HG02852 (cell line): ENCODE data around the gene RYR3.

Experiments
- ATAC-seq: cut with Tn5 transposase; IDR thresholded peaks from one replicate; pipeline ENCODE4 v1.9.1; 2021; ENCODE audit warnings: mild to moderate bottlenecking, moderate library complexity; ENCODE audit not compliant: unreplicated experiment

Gene RYR3

DNA sequence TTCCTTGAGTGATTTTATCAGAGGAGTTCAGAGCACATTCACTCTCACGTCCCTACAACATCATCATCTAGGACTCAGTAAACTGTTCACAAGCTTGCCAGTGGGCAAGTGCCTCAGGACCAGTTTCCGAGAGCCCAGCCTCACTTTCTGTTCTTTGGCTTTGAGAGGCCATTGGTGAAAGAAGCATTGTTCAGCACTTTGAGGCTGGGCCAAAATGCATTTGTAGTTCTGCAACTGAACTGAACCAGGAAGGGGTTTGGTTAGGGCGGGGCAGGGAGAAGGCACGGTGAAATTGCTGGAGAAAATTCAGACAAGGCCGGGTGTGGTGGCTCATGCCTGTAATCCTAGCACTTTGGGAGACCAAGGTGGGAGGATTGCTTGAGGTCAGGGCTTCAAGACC lies 435.4 kb downstream of the RYR3 start:
- no peak for ATAC-seq

GRCh38 chr15:33753012-33753411 lies 442.2 kb downstream of the RYR3 start:
- ATAC-seq = no peak

DNA sequence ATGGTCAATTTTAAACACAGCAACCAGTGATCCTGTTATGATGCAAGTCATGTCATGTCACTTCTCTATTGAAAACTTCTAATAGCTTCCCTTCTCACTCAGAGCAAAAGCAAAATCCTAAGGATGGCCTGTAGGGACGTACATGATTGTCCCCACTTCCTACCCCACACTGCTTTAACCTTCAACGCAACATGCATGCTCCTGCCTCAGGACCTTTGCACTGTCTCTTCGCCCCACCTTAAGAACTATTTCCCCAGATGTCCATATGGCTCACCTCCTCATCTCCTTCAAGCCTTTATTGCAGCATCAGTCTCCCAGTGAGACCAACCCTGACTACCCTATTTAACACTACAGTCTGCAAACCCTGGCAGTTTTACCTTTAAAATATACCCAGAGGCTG lies 443.5 kb downstream of the RYR3 start:
- no peak for ATAC-seq

DNA sequence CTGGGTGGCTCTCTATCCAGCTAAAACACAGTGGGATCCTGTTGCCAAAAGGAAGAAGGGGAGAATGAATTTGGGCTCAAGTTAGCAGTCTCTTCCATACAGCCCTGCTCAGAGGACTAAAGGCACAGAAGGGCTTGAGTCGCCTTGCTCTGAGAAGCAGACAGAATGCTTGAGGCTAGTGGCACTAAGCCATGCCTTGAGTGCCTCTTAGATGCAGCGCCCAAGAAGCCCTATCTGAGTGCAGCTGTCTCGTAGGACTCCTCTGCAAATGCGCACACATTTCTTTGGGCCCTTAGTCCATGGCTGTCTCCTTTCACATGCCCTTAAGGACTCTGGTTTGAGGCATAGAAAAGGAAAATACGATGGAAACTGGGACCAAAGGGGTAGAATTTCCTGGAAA lies 446.2 kb downstream of the RYR3 start:
- no peak for ATAC-seq

DNA sequence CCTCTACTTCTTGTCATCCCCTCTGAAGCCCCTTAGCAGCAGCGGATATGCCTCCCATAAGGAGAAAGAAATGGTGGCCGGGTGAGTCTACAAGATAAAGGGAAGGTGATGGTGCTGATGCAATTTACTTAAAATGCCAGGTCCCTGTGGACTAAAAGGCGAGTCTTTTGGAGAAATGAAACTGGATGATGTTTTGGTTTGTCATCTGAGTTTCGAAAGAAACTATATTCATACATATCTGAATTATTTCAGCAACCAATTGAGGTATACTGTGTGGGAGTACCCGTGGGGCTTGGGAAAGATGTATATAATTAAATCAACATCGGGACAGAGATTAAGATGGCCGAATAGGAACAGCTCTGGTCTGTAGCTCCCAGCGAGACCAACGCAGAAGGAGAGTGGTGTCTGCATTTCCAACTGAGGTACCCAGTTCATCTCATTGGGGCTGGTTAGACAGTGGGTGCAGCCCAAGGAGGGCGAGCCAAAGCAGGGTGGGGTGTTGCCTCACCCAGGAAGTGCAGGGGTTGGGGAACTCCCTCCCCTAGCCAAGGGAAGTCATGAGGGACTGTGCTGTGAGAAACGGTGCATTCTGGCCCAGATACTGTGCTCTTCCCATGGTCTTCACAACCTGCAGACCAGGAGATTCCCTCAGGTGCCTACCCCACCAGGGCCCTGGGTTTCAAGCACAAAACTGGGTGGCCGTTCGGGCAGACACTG lies 446.9 kb downstream of the RYR3 start:
- ATAC-seq = no peak

- ATAC-seq = no peak
Observed at GRCh38 chr15:33766389-33766788, 455.6 kb downstream of the RYR3 start.

- no peak for ATAC-seq
Observed at GRCh38 chr15:33768670-33769190, 458.0 kb downstream of the RYR3 start.

- no peak for ATAC-seq
Observed at GRCh38 chr15:33773969-33774368, 463.2 kb downstream of the RYR3 start.

DNA sequence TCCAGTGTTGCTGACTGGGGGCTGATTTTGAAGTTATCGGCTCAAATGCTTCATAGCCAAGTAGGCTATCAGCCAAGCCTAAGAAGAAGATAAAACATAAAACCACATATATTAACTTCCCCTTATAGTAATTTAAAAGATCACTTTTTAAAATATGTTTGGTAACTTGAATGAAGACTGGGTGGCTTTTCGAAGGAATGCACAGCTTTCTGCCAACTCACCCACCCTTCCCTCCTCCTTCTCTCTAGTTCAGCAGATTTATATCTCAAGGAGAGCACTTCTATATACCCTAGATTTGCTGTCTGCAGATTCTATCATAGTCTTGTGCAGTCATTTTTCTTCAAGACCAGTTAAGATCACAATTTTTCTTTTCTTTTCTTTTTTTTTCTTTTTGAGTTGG lies 468.1 kb downstream of the RYR3 start:
- ATAC-seq = no peak

DNA sequence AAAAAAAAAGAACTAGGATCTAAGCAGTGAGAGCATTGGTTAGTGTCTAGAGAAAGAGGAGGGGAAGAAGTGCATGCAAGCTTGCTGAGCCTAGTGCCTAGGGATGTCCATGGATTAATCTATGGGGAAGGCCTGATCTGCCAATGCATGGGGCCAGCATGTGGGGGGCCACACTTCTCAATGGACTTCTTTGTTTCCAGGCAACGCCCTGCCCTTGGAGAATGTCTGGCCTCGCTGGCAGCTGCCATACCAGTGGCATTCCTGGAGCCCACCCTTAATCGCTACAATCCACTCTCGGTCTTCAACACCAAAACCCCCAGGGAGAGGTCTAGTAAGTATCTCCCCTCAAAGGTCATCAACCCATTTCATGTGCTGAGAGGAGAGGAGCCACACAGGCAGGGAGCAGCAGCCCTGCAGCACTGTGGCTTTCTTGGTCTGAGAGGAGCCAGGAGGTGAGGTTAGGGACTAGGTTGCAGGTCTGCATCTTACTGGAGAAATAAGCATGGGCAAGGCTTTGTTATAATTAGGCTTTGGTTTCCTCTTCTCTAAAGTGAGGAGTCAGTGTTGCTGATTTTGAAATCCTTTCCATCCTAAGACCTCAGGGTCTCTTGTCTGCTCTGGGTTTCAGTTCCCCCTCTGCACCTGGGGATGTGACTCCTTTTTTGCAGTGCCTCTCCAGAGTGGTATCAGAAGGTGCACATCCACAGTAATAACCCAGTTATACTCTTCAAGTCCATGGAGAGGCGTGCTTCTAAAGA lies 469.4 kb downstream of the RYR3 start:
- ATAC-seq = no peak

- no peak for ATAC-seq
Observed at GRCh38 chr15:33782966-33783365, 472.2 kb downstream of the RYR3 start.

GRCh38 chr15:33785366-33785765 lies 474.6 kb downstream of the RYR3 start:
- ATAC-seq = no peak

DNA sequence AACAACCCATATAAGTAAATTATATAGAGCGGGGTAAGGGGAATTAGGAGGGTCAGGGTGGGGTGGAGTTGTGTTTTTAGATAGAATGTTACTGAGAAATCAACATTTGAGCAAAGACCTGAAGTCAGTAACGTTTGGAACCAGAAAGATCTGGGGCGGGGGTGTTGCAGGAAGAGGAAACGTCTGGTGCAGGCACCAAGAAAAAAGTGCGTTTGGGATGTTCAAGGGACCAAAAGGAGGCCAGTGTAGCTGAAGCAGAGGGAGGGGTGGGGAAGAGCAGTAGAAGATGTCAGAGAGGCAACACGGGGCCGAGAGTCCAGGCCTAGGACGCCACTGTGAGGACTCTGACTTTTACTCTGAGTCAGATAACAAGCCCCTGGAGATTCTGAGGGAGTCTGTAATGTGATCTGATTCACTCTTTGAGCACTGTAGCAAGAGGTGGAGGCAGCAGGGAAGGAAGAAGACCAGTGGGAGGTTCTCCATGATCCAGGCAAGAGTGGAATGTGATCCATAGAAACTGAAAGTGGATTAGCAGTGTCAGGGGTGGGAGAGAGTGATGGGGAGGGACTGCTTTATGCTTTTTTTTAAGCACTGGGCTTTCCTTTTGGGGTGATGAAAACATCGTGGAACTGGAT lies 478.3 kb downstream of the RYR3 start:
- ATAC-seq = no peak

DNA sequence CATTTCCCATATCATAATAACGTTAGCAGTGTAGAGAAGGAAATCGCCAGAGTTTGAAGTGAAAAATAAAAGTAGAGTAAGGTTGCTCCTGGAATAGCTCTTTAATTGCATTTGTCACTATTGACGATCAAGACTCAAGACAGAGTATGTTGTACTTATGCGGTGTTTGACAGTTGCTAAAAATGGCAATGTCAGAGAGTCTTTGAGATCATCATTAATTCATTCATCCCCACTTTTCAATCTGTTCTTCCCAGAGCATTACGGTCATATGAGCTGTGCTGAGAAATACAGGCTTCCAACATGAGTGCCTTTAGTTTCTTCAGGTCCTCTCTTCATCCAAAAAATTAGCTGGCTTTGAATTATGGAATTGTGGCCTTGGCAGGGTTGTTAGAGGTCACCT lies 483.7 kb downstream of the RYR3 start:
- no peak for ATAC-seq

DNA sequence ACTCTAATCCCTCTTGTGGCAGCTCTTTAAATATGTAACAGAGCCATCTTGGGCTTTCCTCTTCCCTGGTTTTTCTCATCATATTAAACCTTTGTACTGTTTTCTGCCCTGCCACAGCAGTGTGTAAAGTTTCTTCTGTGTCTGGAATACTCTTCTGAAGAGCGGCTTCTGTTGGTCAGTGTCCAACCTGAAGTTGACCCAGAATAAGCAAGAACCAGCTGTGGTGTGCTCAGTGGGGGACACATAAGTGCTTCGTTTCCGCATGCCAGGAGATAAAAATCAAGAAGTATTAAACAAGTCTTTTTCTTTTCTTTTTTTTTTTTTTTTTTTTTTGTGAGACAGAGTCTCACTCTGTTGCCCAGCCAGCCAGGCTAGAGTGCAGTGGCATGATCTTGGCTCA lies 484.3 kb downstream of the RYR3 start:
- ATAC-seq = no peak

DNA sequence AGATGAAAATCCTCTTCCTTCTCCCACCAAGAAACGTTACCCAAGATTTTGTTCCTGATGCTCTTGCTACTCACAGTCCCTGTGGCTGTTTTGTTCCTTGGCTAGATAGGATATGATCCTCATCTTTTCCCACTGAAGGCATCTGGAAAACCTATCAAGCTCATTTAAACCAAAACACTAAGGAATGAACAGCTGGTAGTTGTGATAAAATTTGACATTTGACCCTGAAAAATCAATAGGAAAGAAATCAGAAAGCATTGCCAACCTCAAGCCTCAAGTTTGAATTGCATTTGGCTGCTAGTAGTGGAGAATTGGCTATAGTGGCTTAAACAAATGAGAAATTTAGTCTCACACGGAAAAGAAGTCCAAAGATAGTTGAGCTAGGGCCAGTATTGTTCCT lies 486.9 kb downstream of the RYR3 start:
- ATAC-seq = no peak

- no peak for ATAC-seq
Observed at GRCh38 chr15:33801954-33802353, 491.2 kb downstream of the RYR3 start.

GRCh38 chr15:33807665-33808064 lies 496.9 kb downstream of the RYR3 start:
- no peak for ATAC-seq

- no peak for ATAC-seq
Observed at GRCh38 chr15:33808720-33809457, 498.1 kb downstream of the RYR3 start.

- no peak for ATAC-seq
Observed at GRCh38 chr15:33810073-33810595, 499.4 kb downstream of the RYR3 start.

DNA sequence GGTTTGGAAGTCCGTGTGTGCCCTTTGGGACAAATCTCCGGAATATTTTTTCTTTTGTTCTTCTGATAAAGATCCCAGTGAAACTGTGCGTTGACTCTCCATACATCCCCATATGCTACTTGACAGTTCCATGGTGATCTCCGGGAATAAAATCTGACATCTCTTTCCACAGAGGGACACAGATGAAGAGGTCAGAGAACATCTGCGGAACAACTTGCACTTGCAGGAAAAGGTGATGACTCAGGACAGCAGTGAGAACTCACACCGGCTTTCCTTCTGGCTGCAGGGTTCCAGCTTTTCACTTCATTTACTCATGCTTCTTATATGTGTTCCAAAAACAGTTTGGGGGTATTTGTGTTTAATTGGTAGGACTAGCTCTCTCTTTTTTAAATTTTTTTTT lies 500.0 kb downstream of the RYR3 start:
- no peak for ATAC-seq
